Measurements from ENCODE around the gene PCCB. TPM values are rescaled to one million over a fixed set of nuclear protein-coding genes. Genes with fewer than 3 reads are reported as not detected.
A peak's percentile ranks its signal among the peaks of the same experiment; 100 is the strongest.

Gene PCCB
- 28.6 and 35.4 TPM in 2 replicates for total RNA-seq
- polyA plus RNA-seq = 34.3 and 36.5 TPM in 2 replicates
- 35.9 and 36.3 TPM in 2 replicates for polyA plus RNA-seq (2011; cell fraction: cytosol; rRNA removed)
- polyA plus RNA-seq (2011; cell fraction: nucleus; rRNA removed) = 31.0 and 33.1 TPM in 2 replicates
- 30.3 and 34.4 TPM in 2 replicates for polyA plus RNA-seq (2012)
- polyA minus RNA-seq = 40.9 and 57.3 TPM in 2 replicates
- 36.8 TPM for polyA minus RNA-seq (2011; cell fraction: cytosol; rRNA and poly(A)+ RNA removed)
- polyA minus RNA-seq (2011; cell fraction: nucleus; rRNA and poly(A)+ RNA removed) = 12.1 and 17.6 TPM in 2 replicates
- percentile 61 among the genes with signal in this experiment for Bru-seq, nascent RNA
- percentile 54 among the genes with signal in this experiment for BruChase-seq, experiment 1, labeled RNA remaining after a 6-hour chase
- BruChase-seq, experiment 2, labeled RNA remaining after a 2-hour chase = percentile 52 among the genes with signal in this experiment
- long read RNA-seq, transcript PCCB-201 (15 exons, 1,833 nt) = major isoform, 135 of 550 reads
- long read RNA-seq, partial matches to known transcripts = 392 of 550 reads
- long read RNA-seq, other reads (novel, unspliced or antisense) = 16 of 550 reads

DNA sequence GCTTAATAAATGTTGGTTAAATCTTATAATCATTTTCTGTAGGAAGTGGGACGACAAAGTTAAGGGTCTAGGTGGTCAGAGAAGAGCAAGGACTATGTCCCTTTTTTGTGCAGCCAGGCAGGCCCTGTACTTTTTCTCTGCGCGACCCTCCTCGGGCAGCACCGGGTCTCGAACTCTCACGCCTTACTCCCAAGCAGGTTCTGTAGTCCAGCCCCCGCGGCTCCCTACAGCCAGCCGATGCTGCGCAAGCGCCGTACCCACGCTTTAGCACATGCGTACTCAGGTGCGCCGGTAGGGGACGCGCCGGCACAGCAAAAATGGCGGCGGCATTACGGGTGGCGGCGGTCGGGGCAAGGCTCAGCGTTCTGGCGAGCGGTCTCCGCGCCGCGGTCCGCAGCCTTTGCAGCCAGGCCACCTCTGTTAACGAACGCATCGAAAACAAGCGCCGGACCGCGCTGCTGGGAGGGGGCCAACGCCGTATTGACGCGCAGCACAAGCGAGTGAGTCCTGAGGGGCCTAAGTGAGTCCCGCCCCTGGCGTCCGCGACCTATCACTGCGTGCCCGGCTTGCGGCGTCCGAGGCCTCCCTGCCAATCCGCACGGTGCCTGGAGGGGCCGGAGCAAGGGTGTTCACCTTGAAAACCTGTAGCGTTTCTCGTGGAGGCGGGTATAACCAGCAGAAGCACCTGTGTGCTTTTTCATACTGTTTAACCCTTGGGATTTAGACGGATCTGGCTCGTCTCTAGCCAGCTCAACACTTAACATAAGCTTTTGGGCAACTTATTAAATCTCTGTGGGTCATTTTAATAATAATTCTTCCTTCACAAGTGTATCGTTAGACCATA lies at the start of gene PCCB:
TSS of gene PCCB (plus strand) at position 282 of the 844 bp plus-strand sequence. CDS start at position 318, 36 bp downstream.
- dilution Hi-C loops (cut with MboI; ENCODE audit: extremely low pct_ligation_motif_present, low sequenced_read_pairs) (no loop called here), intact Hi-C loops (cut with micrococcal nuclease) (loop anchor here (1.0 to 10.0 kb wide), 5 partner anchors 54 to 765 kb away; partner anchors contain the start of genes MSL2 and STAG1)
- H3K9ac ChIP-seq (replicated peaks; ENCODE audit: extremely low read depth, insufficient read depth, low read length) = peak within 1 kb of the TSS; percentile 73
- DNase-seq (ENCODE audit: low read depth, low spot score) (peak; percentile 96), FAIRE-seq (peak; percentile 96)
- H3K27me3 ChIP-seq (ENCODE audit: control insufficient read depth in 2 of 2, insufficient read depth in 2 of 2, low read length in 2 of 2) = no peaks in the 10 kb centered on the region
- H3K27ac ChIP-seq (ENCODE audit: insufficient read depth, low read depth, low read length) = peak within 1 kb of the TSS; percentile 66
- H4K20me1 ChIP-seq (replicated peaks; ENCODE audit: control insufficient read depth, extremely low read depth, insufficient read depth, low read length) = no peaks in the 10 kb centered on the region
- ChIA-PET CTCF (interaction anchor here (0.6 to 2.0 kb wide), 6 partner anchors 47 to 502 kb away, joined by 3 to 12 read pairs (median 8); partner anchors contain the start of gene STAG1), POLR2A (no interaction called here)
- H3K9me1 ChIP-seq (replicated peaks; ENCODE audit: control insufficient read depth, extremely low read depth, insufficient read depth, low read length) = no peaks in the 10 kb centered on the region
- H3K4me3 ChIP-seq (replicated peaks in 1 of 3; ENCODE audit: insufficient read depth in 1 of 3, low read depth in 1 of 3, low read length in 3 of 3) = peak within 1 kb of the TSS; percentile 31 to 73 (median 60)
- peak within 1 kb of the TSS; percentile 82 for H3K4me2 ChIP-seq (ENCODE audit: insufficient read depth, low read length)
- no TSS peak for BruUV-seq (replicated peaks)
- H2AFZ ChIP-seq (ENCODE audit: low read depth, low read length) = peak within 1 kb of the TSS; percentile 97
- H3K4me1 ChIP-seq (ENCODE audit: control insufficient read depth, extremely low read depth, insufficient read depth, low read length) = peaks cover 8% of the 10 kb centered on the region
- no peaks in the 10 kb centered on the region for H3K9me3 ChIP-seq (replicated peaks; ENCODE audit: control insufficient read depth, insufficient read depth, low read length)
- H3K36me3 ChIP-seq (ENCODE audit: control insufficient read depth in 2 of 2, extremely low read depth in 1 of 2, insufficient read depth in 2 of 2, low read length in 2 of 2) = no peaks in the 10 kb centered on the region
- H3K79me2 ChIP-seq (ENCODE audit: control insufficient read depth, insufficient read depth, low read length) = peaks cover 5% of the 10 kb centered on the region
- TF ChIP-seq, protein P1, sequence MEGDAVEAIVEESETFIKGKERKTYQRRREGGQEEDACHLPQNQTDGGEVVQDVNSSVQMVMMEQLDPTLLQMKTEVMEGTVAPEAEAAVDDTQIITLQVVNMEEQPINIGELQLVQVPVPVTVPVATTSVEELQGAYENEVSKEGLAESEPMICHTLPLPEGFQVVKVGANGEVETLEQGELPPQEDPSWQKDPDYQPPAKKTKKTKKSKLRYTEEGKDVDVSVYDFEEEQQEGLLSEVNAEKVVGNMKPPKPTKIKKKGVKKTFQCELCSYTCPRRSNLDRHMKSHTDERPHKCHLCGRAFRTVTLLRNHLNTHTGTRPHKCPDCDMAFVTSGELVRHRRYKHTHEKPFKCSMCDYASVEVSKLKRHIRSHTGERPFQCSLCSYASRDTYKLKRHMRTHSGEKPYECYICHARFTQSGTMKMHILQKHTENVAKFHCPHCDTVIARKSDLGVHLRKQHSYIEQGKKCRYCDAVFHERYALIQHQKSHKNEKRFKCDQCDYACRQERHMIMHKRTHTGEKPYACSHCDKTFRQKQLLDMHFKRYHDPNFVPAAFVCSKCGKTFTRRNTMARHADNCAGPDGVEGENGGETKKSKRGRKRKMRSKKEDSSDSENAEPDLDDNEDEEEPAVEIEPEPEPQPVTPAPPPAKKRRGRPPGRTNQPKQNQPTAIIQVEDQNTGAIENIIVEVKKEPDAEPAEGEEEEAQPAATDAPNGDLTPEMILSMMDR (IDR thresholded peaks at IDR 0.05; ENCODE audit: extremely low read depth in 1 of 2, insufficient read depth in 1 of 2, low read depth in 1 of 2, low read length in 2 of 2) = peak; percentile 60 to 79
- TF ChIP-seq POLR2A (IDR thresholded peaks at IDR 0.05; ENCODE audit: low read depth, low read length) (peak; percentile 81), POLR2AphosphoS5 (IDR thresholded peaks at IDR 0.05; ENCODE audit: insufficient read depth, low read depth, low read length) (peak; percentile 73), GATA2 (IDR thresholded peaks at IDR 0.05; ENCODE audit: insufficient read depth, insufficient read length, low read depth, low read length) (no peak)

Measured in endothelial cell of umbilical vein (primary cell).